GM12878 (cell line): Measurements from ENCODE around the gene FANCD2OS.

ENCODE experiments used
- ATF7 ChIP-seq: fragments of 450-650 bp; IDR thresholded peaks from 2 replicates; pipeline ENCODE4 v1.6.1; 2016; ENCODE audit warnings: low read depth, mild to moderate bottlenecking
- CTCF ChIP-seq, 3 experiments: IDR thresholded peaks in 2 of 3; conservative IDR thresholded peaks in 1 of 3; 2 replicates each; pipeline ENCODE4 v1.5.1; 2011; ENCODE audit warnings: low read depth in 3 of 3, low read length in 3 of 3, mild to moderate bottlenecking in 3 of 3, control low read depth in 2 of 3, moderate library complexity in 2 of 3, inconsistent platforms in 1 of 3, mixed read lengths in 1 of 3; ENCODE audit not compliant: control insufficient read depth in 2 of 3, insufficient read depth in 1 of 3; ENCODE audit errors: extremely low read depth in 1 of 3
- POLR2A ChIP-seq: IDR thresholded peaks from 2 replicates; pipeline ENCODE4 v1.6.1; 2011; ENCODE audit warnings: low read depth, mild to moderate bottlenecking, low read length

- TF ChIP-seq ATF7 (no peak), CTCF (IDR thresholded peaks at IDR 0.05 in 2 of 3, conservative IDR thresholded peaks at IDR 0.05 in 1 of 3; ENCODE audit: control insufficient read depth in 2 of 3, extremely low read depth in 1 of 3, insufficient read depth in 1 of 3, low read depth in 3 of 3, low read length in 3 of 3) (no peak), POLR2A (no peak)
Measured at GRCh38 chr3:10074666-10075065, 33.4 kb downstream of the FANCD2OS start.
